Heart left ventricle (tissue), 16 donors: ENCODE results near the gene TRMT44. TPM values are rescaled to one million over a fixed set of nuclear protein-coding genes. Genes with fewer than 3 reads are reported as not detected.

Experiments used
- ATAC-seq, 4 donors: fragments of 200-7000 bp; cut with Tn5 transposase; one replicate each; pipeline ENCODE4 v1.9.1; 2020 to 2022; ENCODE audit warnings: moderate library complexity in 4 of 4, mild to moderate bottlenecking in 3 of 4, moderate number of reproducible peaks in 1 of 4
- DNase-seq, 5 donors: peaks; one replicate each; pipeline ENCODE4 v3.0.0-alpha.2; 2020
- H3K27ac ChIP-seq, 12 donors: fragments of 200-600 bp; sonication (generic) in 4 of 12; one replicate each; pipeline versions ENCODE4 v1.5.0 to v1.8.0; 2016 to 2022; ENCODE audit warnings: mild to moderate bottlenecking in 2 of 12
- H3K27me3 ChIP-seq, 9 donors: fragments of 200-600 bp; sonication (generic) in 2 of 9; one replicate each; pipeline versions ENCODE4 v1.5.1 to v1.8.0; 2016 to 2022; ENCODE audit warnings: mild to moderate bottlenecking in 3 of 9
- H3K36me3 ChIP-seq, 9 donors: fragments of 200-600 bp; sonication (generic) in 2 of 9; one replicate each; pipeline versions ENCODE4 v1.5.0 to v1.8.0; 2018 to 2022; ENCODE audit warnings: mild to moderate bottlenecking in 2 of 9
- H3K4me1 ChIP-seq, 12 donors: fragments of 200-600 bp; sonication (generic) in 4 of 12; one replicate each; pipeline versions ENCODE4 v1.5.0 to v1.8.0; 2016 to 2022; ENCODE audit warnings: mild to moderate bottlenecking in 3 of 12
- H3K4me3 ChIP-seq, 12 donors: fragments of 200-600 bp; sonication (generic) in 4 of 12; one replicate each; pipeline versions ENCODE4 v1.5.0 to v1.8.0; 2017 to 2022; ENCODE audit warnings: mild to moderate bottlenecking in 9 of 12, moderate library complexity in 4 of 12
- H3K9me3 ChIP-seq, 12 donors: fragments of 200-600 bp; sonication (generic) in 4 of 12; one replicate each; pipeline versions ENCODE4 v1.5.0 to v1.8.0; 2016 to 2022; ENCODE audit warnings: mild to moderate bottlenecking in 1 of 12
- CTCF ChIP-seq, 12 donors: fragments of 200-600 bp; sonication (generic) in 4 of 12; IDR thresholded peaks; one replicate each; pipeline versions ENCODE4 v1.5.0 to v1.8.0; 2018 to 2022; ENCODE audit warnings: antibody characterized with exemption in 12 of 12, mild to moderate bottlenecking in 5 of 12
- POLR2A ChIP-seq, 2 donors: fragments of 450-650 bp; IDR thresholded peaks; one replicate each; pipeline ENCODE4 v1.6.1; 2017; ENCODE audit warnings: antibody characterized with exemption in 2 of 2, mild to moderate bottlenecking in 2 of 2, moderate library complexity in 2 of 2
- WGBS, 4 donors: extraction: QIAGEN DNeasy Blood & Tissue Kit in 2 of 4; methylation state at CpG; one replicate each; pipeline versions ENCODE4 v1.1.5 to v1.1.7; 2013 to 2018; 5-methylcytosine and 5-hydroxymethylcytosine counted together
- intact Hi-C, 10 donors: fragments of 100-400 bp; cut with DNase I; formaldehyde crosslinking; loops; one replicate each; pipeline versions ENCODE4 v1.11.1 to v1.14.2; 2022
- polyA plus RNA-seq, 2 donors: library from polyadenylated mRNA; stranded (reverse); fragments of 200-250 nt; gene quantifications; one replicate each; pipeline ENCODE4 v1.2.3, GENCODE V29; 2013
- total RNA-seq, 9 donors: library from RNA; depleted of rRNA in 2 of 9; stranded (reverse); fragments of >200 nt in 2 of 9; fragmentation: NEBNext Ultra II Directional in 3 of 9; extraction: Animal tissue kit (Norgen Biotek cat#: 25700) in 3 of 9; gene quantifications; one replicate each; pipeline versions ENCODE4 v1.1.0 to v1.2.4, GENCODE V29; 2016 to 2023
- donor health status: ischemic (EF 13 %, LVEDD 7.1; RV severe dilation, severe dysfunction).
- donor health status: healthy with polysubstance abuse.
- donor health status: DM: no; HTN: yes; CAD: no.
- donor health status: DM: no; HTN: no; CAD: no.
- donor health status: ischemic (EF 25% LVEDD 6.9; RV normal size, moderate dysfunction).
- donor health status: ischemic (EF 25% LVEDD 5.7; RV mildly dilated, moderate dysfunction).
- donor health status: healthy.
- donor health status: DM: yes; HTN: yes; CAD: no.
- donor health status: ischemic (EF 35%, LVEDD 5.7; RV mildly dilated, moderate dysfunction).
- donor health status: nonischemic (EF 11% LVEDD 7.7; RV severe dilation, severe dysfunction).
- donor health status: DM: yes; HTN: yes; CAD: no.
- donor health status: PGD.
- donor health status: ischemic (EF 29% LVEDD 5.4; RV normal size, mild dysfunction).
- donor health status: nonischemic (EF 23%, LVEDD 6.1; RV moderate dilation, normal function).

Gene TRMT44
- total and polyA plus RNA-seq, 11 donors, result 6.1 to 11.7 (median 8.3) TPM

GRCh38 chr4:8475751-8476575 lies 35.4 kb downstream of the TRMT44 start:
- TF ChIP-seq POLR2A (IDR thresholded peaks at IDR 0.05) (no peak), CTCF (IDR thresholded peaks at IDR 0.05) (no peak)
- no peak for ATAC-seq
- intact Hi-C loops, result loop anchor here in 1 of 10 donors (10.0 kb wide), 1 partner anchor 439 kb away; no protein-coding TSS in a partner anchor
- no peak overlapping the region for H3K27ac ChIP-seq
- WGBS, 4 donors, result 92% methylated on average over 29 of the region's 29 CpGs
- DNase-seq, result no peak
- peaks cover 0 to 23% (median 2%) of the 10 kb centered on the region in 12 donors for H3K4me1 ChIP-seq
- no peaks in the 10 kb centered on the region for H3K27me3 ChIP-seq
- no peaks in the 10 kb centered on the region for H3K9me3 ChIP-seq
- H3K36me3 ChIP-seq, result peaks cover 0 to 35% (median 22%) of the 10 kb centered on the region in 9 donors
- no peak overlapping the region for H3K4me3 ChIP-seq

- H3K36me3 ChIP-seq, result peaks cover 0 to 29% (median 22%) of the 10 kb centered on the region in 9 donors
- WGBS, 4 donors, result 93 to 96% (median 96%) methylated on average over 6 to 16 of the region's 16 CpGs
Measured at GRCh38 chr4:8477095-8477635, 36.6 kb downstream of the TRMT44 start.

GRCh38 chr4:8477676-8478075 lies 37.1 kb downstream of the TRMT44 start:
- TF ChIP-seq POLR2A (IDR thresholded peaks at IDR 0.05) (no peak), CTCF (IDR thresholded peaks at IDR 0.05) (no peak)
- WGBS, 4 donors, result 95 to 100% (median 97%) methylated on average over 7 to 8 of the region's 8 CpGs; no CpG with 5 or more reads in 1 of the 4 donors

More at GRCh38 chr4:8477095-8477635, 36.6 kb downstream of the TRMT44 start:
- Histone ChIP-seq H3K9me3 (no peaks in the 10 kb centered on the region), H3K4me1 (peaks cover 0 to 21% (median 2%) of the 10 kb centered on the region in 12 donors), H3K27me3 (no peaks in the 10 kb centered on the region), H3K4me3 (no peak overlapping the region), H3K27ac (no peak overlapping the region)
- intact Hi-C loops, result loop anchor here in 1 of 10 donors (10.0 kb wide), 1 partner anchor 438 kb away; no protein-coding TSS in a partner anchor
- TF ChIP-seq POLR2A (IDR thresholded peaks at IDR 0.05) (no peak), CTCF (IDR thresholded peaks at IDR 0.05) (no peak)
- DNase-seq, result no peak
- ATAC-seq, result no peak

GRCh38 chr4:8478371-8478770 lies 37.8 kb downstream of the TRMT44 start:
- no peak for ATAC-seq
- no peaks in the 10 kb centered on the region for H3K9me3 ChIP-seq
- peaks cover 0 to 9% (median 0%) of the 10 kb centered on the region in 12 donors for H3K4me1 ChIP-seq
- peaks cover 0 to 29% (median 22%) of the 10 kb centered on the region in 9 donors for H3K36me3 ChIP-seq
- H3K27ac ChIP-seq, result no peak overlapping the region
- TF ChIP-seq CTCF (IDR thresholded peaks at IDR 0.05) (no peak), POLR2A (IDR thresholded peaks at IDR 0.05) (no peak)
- H3K27me3 ChIP-seq, result no peaks in the 10 kb centered on the region
- intact Hi-C loops, result loop anchor here in 1 of 10 donors (10.0 kb wide), 1 partner anchor 436 kb away; no protein-coding TSS in a partner anchor
- no peak for DNase-seq
- 94 to 97% (median 95%) methylated on average over 6 to 9 of the region's 9 CpGs for WGBS, 4 donors
- no peak overlapping the region for H3K4me3 ChIP-seq

More at GRCh38 chr4:8477676-8478075, 37.1 kb downstream of the TRMT44 start:
- no peak for DNase-seq
- Histone ChIP-seq H3K27ac (no peak overlapping the region), H3K9me3 (no peaks in the 10 kb centered on the region), H3K36me3 (peaks cover 0 to 29% (median 22%) of the 10 kb centered on the region in 9 donors), H3K27me3 (no peaks in the 10 kb centered on the region), H3K4me3 (no peak overlapping the region), H3K4me1 (peaks cover 0 to 16% (median under 1%) of the 10 kb centered on the region in 12 donors)
- no peak for ATAC-seq
- intact Hi-C loops, result loop anchor here in 1 of 10 donors (10.0 kb wide), 1 partner anchor 437 kb away; no protein-coding TSS in a partner anchor
